Mesenchymal stem cell (in vitro differentiated cells and primary cell): ENCODE results near the gene FANCE.

Experiments used
- DNase-seq: peaks from one replicate; pipeline ENCODE4 v3.0.0-alpha.2; 2013
- H2AFZ ChIP-seq: one replicate; pipeline ENCODE4 v1.6.1; 2013; ENCODE audit warnings: low read depth, mild to moderate bottlenecking, control low read depth, inconsistent platforms, low read length, moderate library complexity
- H2AK5ac ChIP-seq: 2 replicates; pipeline ENCODE4 v1.6.1; 2013; ENCODE audit warnings: low read length, moderate library complexity, mild to moderate bottlenecking, inconsistent platforms; ENCODE audit not compliant: severe bottlenecking
- H2BK120ac ChIP-seq: one replicate; pipeline ENCODE4 v1.6.1; 2013; ENCODE audit warnings: low read depth, mild to moderate bottlenecking, inconsistent platforms, low read length, moderate library complexity
- H2BK12ac ChIP-seq, 2 experiments: one replicate each; pipeline ENCODE4 v1.6.1; 2013; ENCODE audit warnings: inconsistent platforms in 2 of 2, low read length in 2 of 2, mild to moderate bottlenecking in 2 of 2, moderate library complexity in 2 of 2, control low read depth in 1 of 2
- H2BK15ac ChIP-seq: one replicate; pipeline ENCODE4 v1.6.1; 2013; ENCODE audit warnings: mild to moderate bottlenecking, low read depth, inconsistent platforms; ENCODE audit not compliant: poor library complexity, severe bottlenecking
- H2BK5ac ChIP-seq: 2 replicates; pipeline ENCODE4 v1.6.1; 2013; ENCODE audit warnings: low read depth, mild to moderate bottlenecking, low read length, control low read depth, inconsistent platforms; ENCODE audit not compliant: poor library complexity, severe bottlenecking
- H3K14ac ChIP-seq, 2 experiments: one replicate each; pipeline ENCODE4 v1.6.1; 2013; ENCODE audit warnings: inconsistent platforms in 2 of 2, low read length in 2 of 2, control low read depth in 1 of 2, mild to moderate bottlenecking in 1 of 2, moderate library complexity in 1 of 2
- H3K18ac ChIP-seq, 2 experiments: one replicate each; pipeline ENCODE4 v1.6.1; 2013; ENCODE audit warnings: inconsistent platforms in 2 of 2, low read length in 2 of 2, control low read depth in 1 of 2, low read depth in 1 of 2, mild to moderate bottlenecking in 1 of 2
- H3K23ac ChIP-seq, 2 experiments: one replicate each; pipeline ENCODE4 v1.6.1; 2013; ENCODE audit warnings: inconsistent platforms in 2 of 2, low read length in 2 of 2, mild to moderate bottlenecking in 2 of 2, moderate library complexity in 2 of 2, control low read depth in 1 of 2
- H3K27ac ChIP-seq: 2 replicates; pipeline ENCODE4 v1.5.1; 2013; ENCODE audit warnings: mild to moderate bottlenecking, moderate library complexity, low read length, control low read depth, inconsistent platforms; ENCODE audit not compliant: poor library complexity, severe bottlenecking
- H3K27me3 ChIP-seq, 2 experiments: 2 replicates each; pipeline versions ENCODE4 v1.6.1 to v1.7.0; 2013; ENCODE audit warnings: low read length in 2 of 2, mild to moderate bottlenecking in 2 of 2, moderate library complexity in 2 of 2, control low read depth in 1 of 2, inconsistent platforms in 1 of 2; ENCODE audit not compliant: control insufficient read depth in 1 of 2, insufficient read depth in 1 of 2
- H3K36me3 ChIP-seq, 2 experiments: 2 replicates each; pipeline versions ENCODE4 v1.6.1 to v1.7.0; 2013; ENCODE audit warnings: low read length in 2 of 2, control low read depth in 1 of 2, inconsistent platforms in 1 of 2, low read depth in 1 of 2, mild to moderate bottlenecking in 1 of 2; ENCODE audit not compliant: insufficient read depth in 2 of 2, control insufficient read depth in 1 of 2
- H3K4ac ChIP-seq, 2 experiments: one replicate each; pipeline ENCODE4 v1.6.1; 2013; ENCODE audit warnings: inconsistent platforms in 2 of 2, low read length in 2 of 2, mild to moderate bottlenecking in 2 of 2, moderate library complexity in 2 of 2, control low read depth in 1 of 2, low read depth in 1 of 2
- H3K4me1 ChIP-seq: 2 replicates; pipeline ENCODE4 v1.6.1; 2013; ENCODE audit warnings: low read depth, low read length, control low read depth; ENCODE audit not compliant: control insufficient read depth, insufficient read depth
- H3K4me2 ChIP-seq: 2 replicates; pipeline ENCODE4 v1.6.1; 2013; ENCODE audit warnings: low read length, mild to moderate bottlenecking, inconsistent platforms; ENCODE audit not compliant: poor library complexity, severe bottlenecking
- H3K4me3 ChIP-seq, 2 experiments: 2 replicates each; pipeline versions ENCODE4 v1.5.1 to v1.7.0; 2013; ENCODE audit warnings: low read length in 2 of 2, mild to moderate bottlenecking in 2 of 2, control low read depth in 1 of 2, low read depth in 1 of 2; ENCODE audit not compliant: insufficient read depth in 1 of 2
- H3K79me1 ChIP-seq: replicated peaks from 2 replicates; pipeline ENCODE4 v1.6.1; 2013; ENCODE audit warnings: mild to moderate bottlenecking, control low read depth, low read length, inconsistent platforms; ENCODE audit not compliant: poor library complexity, severe bottlenecking
- H3K9ac ChIP-seq: 2 replicates; pipeline ENCODE4 v1.7.0; 2013; ENCODE audit warnings: mild to moderate bottlenecking, low read length, moderate library complexity
- H3K9me3 ChIP-seq: 2 replicates; pipeline ENCODE4 v1.7.0; 2013; ENCODE audit warnings: mild to moderate bottlenecking, low read length; ENCODE audit not compliant: control insufficient read depth
- H4K8ac ChIP-seq: one replicate; pipeline ENCODE4 v1.6.1; 2013; ENCODE audit warnings: inconsistent platforms, mild to moderate bottlenecking, low read length, moderate library complexity
- H4K91ac ChIP-seq: one replicate; pipeline ENCODE4 v1.6.1; 2013; ENCODE audit warnings: mild to moderate bottlenecking, low read length, inconsistent platforms
- WGBS: methylation state at CpG from one replicate; pipeline ENCODE4 v1.1.7; 2013; ENCODE audit warnings: mixed read lengths; 5-methylcytosine and 5-hydroxymethylcytosine counted together

FANCE gene

GRCh38 chr6:35490821-35491557, 38.9 kb downstream of the FANCE start:
- peak overlapping the region; percentile 37 for H2BK120ac ChIP-seq
- peak overlapping the region; percentile 87 for H3K27ac ChIP-seq
- peak overlapping the region; percentile 66 for H3K4me2 ChIP-seq
- no peak overlapping the region for H2AFZ ChIP-seq
- no peak overlapping the region for H2BK15ac ChIP-seq
- H2AK5ac ChIP-seq: peak overlapping the region; percentile 86
- no peaks in the 10 kb centered on the region for H3K9me3 ChIP-seq
- H3K4me1 ChIP-seq: peaks cover 83% of the 10 kb centered on the region
- H3K27me3 ChIP-seq: no peaks in the 10 kb centered on the region
- peak overlapping the region; percentile 92 to 94 for H3K18ac ChIP-seq
- H3K79me1 ChIP-seq: peaks cover 8% of the 10 kb centered on the region
- no peak overlapping the region for H2BK5ac ChIP-seq
- H4K8ac ChIP-seq: peak overlapping the region; percentile 86
- WGBS: 43% methylated on average over 8 of the region's 8 CpGs
- peak overlapping the region in 1 of 2 experiments; percentile 86 for H3K14ac ChIP-seq
- H3K9ac ChIP-seq: no peak overlapping the region
- peak overlapping the region; percentile 77 for H4K91ac ChIP-seq
- H3K4ac ChIP-seq: peak overlapping the region; percentile 40 to 54
- H2BK12ac ChIP-seq: peak overlapping the region; percentile 67 to 85
- no peak overlapping the region for H3K23ac ChIP-seq
- no peak overlapping the region for H3K4me3 ChIP-seq
- DNase-seq: no peak
- peaks cover 0 to 19% of the 10 kb centered on the region in 2 experiments for H3K36me3 ChIP-seq

- Histone ChIP-seq H2AK5ac (peak overlapping the region; percentile 86), H3K4me1 (peaks cover 76% of the 10 kb centered on the region), H3K36me3 (peaks cover 0 to 12% of the 10 kb centered on the region in 2 experiments), H3K27ac (peak overlapping the region; percentile 87), H4K91ac (peak overlapping the region; percentile 83), H3K4ac (peak overlapping the region; percentile 54 to 90), H3K18ac (peak overlapping the region; percentile 89 to 94), H2BK15ac (peak overlapping the region; percentile 84), H4K8ac (peak overlapping the region; percentile 86), H2BK12ac (peak overlapping the region; percentile 67 to 85), H2BK120ac (peak overlapping the region; percentile 37), H3K4me3 (no peak overlapping the region), H3K27me3 (no peaks in the 10 kb centered on the region), H3K79me1 (peaks cover 1% of the 10 kb centered on the region), H3K9me3 (no peaks in the 10 kb centered on the region), H3K9ac (no peak overlapping the region), H2BK5ac (no peak overlapping the region), H3K14ac (peak overlapping the region in 1 of 2 experiments; percentile 86), H2AFZ (no peak overlapping the region), H3K4me2 (peak overlapping the region; percentile 20), H3K23ac (no peak overlapping the region)
- DNase-seq: no peak
- 33% methylated on average over 3 of the region's 5 CpGs for WGBS
Measured at GRCh38 chr6:35491558-35492257, 39.6 kb downstream of the FANCE start.

DNA sequence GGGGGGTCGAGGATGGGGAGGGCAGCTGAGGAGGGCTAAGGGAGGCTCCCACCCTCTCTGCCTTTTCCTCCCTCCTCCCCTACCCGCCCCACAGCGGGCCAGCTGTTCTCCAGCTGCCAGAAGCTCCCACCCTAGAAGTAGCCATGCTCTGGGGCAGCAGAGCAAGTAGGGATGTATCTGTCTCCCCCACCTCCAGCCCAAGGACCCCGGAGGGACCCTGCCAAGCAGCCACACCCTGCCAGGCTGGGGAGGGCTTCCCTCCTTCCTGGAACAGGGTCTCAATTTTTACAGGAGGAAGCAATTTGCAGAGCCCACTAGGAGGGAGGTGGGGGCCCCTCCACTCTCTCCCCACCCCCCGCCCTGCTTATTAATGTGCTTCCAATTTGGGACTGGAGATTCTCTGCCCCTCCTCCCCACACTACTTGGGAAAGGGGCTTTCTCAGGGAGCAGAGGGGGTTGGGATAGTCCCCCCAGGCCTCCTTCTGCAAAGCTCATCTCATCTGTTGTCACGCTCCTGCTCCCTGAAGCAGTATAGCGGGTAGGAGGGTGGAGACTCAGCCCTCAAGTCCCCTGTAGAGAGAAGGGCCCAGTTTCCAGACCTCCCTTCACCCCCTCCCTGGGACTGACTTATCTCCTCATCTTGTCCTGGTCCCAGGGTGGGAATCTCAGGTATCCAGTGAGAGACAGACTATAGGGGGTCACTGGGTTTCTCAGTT, 40.3 kb downstream of the FANCE start:
- no peak overlapping the region for H3K9ac ChIP-seq
- peaks cover 0 to 12% of the 10 kb centered on the region in 2 experiments for H3K36me3 ChIP-seq
- H3K79me1 ChIP-seq: no peaks in the 10 kb centered on the region
- H3K4me3 ChIP-seq: no peak overlapping the region
- no peak overlapping the region for H2AFZ ChIP-seq
- H4K91ac ChIP-seq: peak overlapping the region; percentile 83
- H2AK5ac ChIP-seq: peak overlapping the region; percentile 86
- peak overlapping the region; percentile 67 for H2BK15ac ChIP-seq
- H3K14ac ChIP-seq: peak overlapping the region in 1 of 2 experiments; percentile 80
- H3K27me3 ChIP-seq: no peaks in the 10 kb centered on the region
- H3K18ac ChIP-seq: peak overlapping the region; percentile 89 to 94
- peak overlapping the region; percentile 10 for H3K27ac ChIP-seq
- H2BK120ac ChIP-seq: peak overlapping the region; percentile 37
- H2BK12ac ChIP-seq: peak overlapping the region; percentile 67 to 79
- no peak overlapping the region for H2BK5ac ChIP-seq
- H3K9me3 ChIP-seq: no peaks in the 10 kb centered on the region
- 33% methylated on average over 5 of the region's 7 CpGs for WGBS
- no peak for DNase-seq
- H4K8ac ChIP-seq: no peak overlapping the region
- peak overlapping the region; percentile 3 for H3K4me2 ChIP-seq
- H3K4ac ChIP-seq: peak overlapping the region; percentile 60 to 90
- peaks cover 72% of the 10 kb centered on the region for H3K4me1 ChIP-seq
- no peak overlapping the region for H3K23ac ChIP-seq

GRCh38 chr6:35492974-35493284, 40.8 kb downstream of the FANCE start:
- Histone ChIP-seq H3K27me3 (no peaks in the 10 kb centered on the region), H3K4ac (peak overlapping the region in 1 of 2 experiments; percentile 60), H3K9me3 (no peaks in the 10 kb centered on the region), H2BK12ac (no peak overlapping the region), H3K18ac (peak overlapping the region; percentile 55 to 94), H3K4me1 (peaks cover 68% of the 10 kb centered on the region), H3K23ac (no peak overlapping the region), H3K36me3 (peaks cover 0 to 12% of the 10 kb centered on the region in 2 experiments), H3K14ac (no peak overlapping the region), H3K79me1 (no peaks in the 10 kb centered on the region), H2AK5ac (peak overlapping the region; percentile 86), H3K27ac (no peak overlapping the region), H3K4me3 (no peak overlapping the region), H2AFZ (no peak overlapping the region), H2BK120ac (no peak overlapping the region), H3K9ac (no peak overlapping the region), H4K91ac (no peak overlapping the region), H4K8ac (no peak overlapping the region), H2BK15ac (peak overlapping the region; percentile 67), H3K4me2 (no peak overlapping the region), H2BK5ac (no peak overlapping the region)
- 68% methylated on average over 2 of the region's 7 CpGs for WGBS
- no peak for DNase-seq
